GM12878 (cell line): Measurements from ENCODE around the gene LST1. TPM values are rescaled to one million over a fixed set of nuclear protein-coding genes. Genes with fewer than 3 reads are reported as not detected.

Source experiments
- ASH2L ChIP-seq: fragments of 300-600, 200-600 bp; sonication (generic); IDR thresholded peaks from 2 replicates; pipeline ENCODE4 v1.6.1; 2017; ENCODE audit warnings: low read depth, mild to moderate bottlenecking, borderline replicate concordance
- BRCA1 ChIP-seq: IDR thresholded peaks from 2 replicates; pipeline ENCODE4 v1.6.1; 2011; ENCODE audit warnings: low read depth, low read length, improper control_type of control experiment
- CREB1 ChIP-seq: IDR thresholded peaks from 2 replicates; pipeline ENCODE4 v1.6.1; 2012; ENCODE audit warnings: low read depth, mild to moderate bottlenecking, inconsistent platforms
- EED ChIP-seq: sonication (generic); IDR thresholded peaks from 2 replicates; pipeline ENCODE4 v1.6.1; 2016; ENCODE audit warnings: antibody characterized with exemption, low read depth
- ESRRA ChIP-seq: IDR thresholded peaks from 2 replicates; pipeline ENCODE4 v1.6.1; 2012; ENCODE audit warnings: mild to moderate bottlenecking, low read length, improper control_type of control experiment
- FOXK2 ChIP-seq: fragments of 450-650 bp; IDR thresholded peaks from 2 replicates; pipeline ENCODE4 v1.6.1; 2017; ENCODE audit warnings: mild to moderate bottlenecking, moderate library complexity
- HDAC6 ChIP-seq: fragments of 200-600 bp; sonication (generic); IDR thresholded peaks from one replicate; pipeline ENCODE4 v1.8.0; 2017; ENCODE audit warnings: antibody characterized with exemption; ENCODE audit not compliant: unreplicated experiment
- HDGF ChIP-seq: fragments of 450-650 bp; IDR thresholded peaks from 2 replicates; pipeline ENCODE4 v1.6.1; 2016; ENCODE audit warnings: antibody characterized with exemption
- IKZF2 ChIP-seq, 2 experiments: fragments of 450-650 bp; IDR thresholded peaks; 2 replicates each; pipeline ENCODE4 v1.6.1; 2017; ENCODE audit warnings: mild to moderate bottlenecking in 2 of 2, moderate library complexity in 2 of 2
- KLF5 ChIP-seq: fragments of 450-650 bp; IDR thresholded peaks from 2 replicates; pipeline ENCODE4 v1.6.1; 2014; ENCODE audit warnings: mild to moderate bottlenecking; ENCODE audit not compliant: partially characterized antibody
- MTA3 ChIP-seq: IDR thresholded peaks from 2 replicates; pipeline ENCODE4 v1.6.1; 2012; ENCODE audit warnings: low read length, inconsistent platforms, borderline replicate concordance
- NFXL1 ChIP-seq: fragments of 450-650 bp; IDR thresholded peaks from 2 replicates; pipeline ENCODE4 v1.6.1; 2017; ENCODE audit warnings: antibody characterized with exemption, mild to moderate bottlenecking, borderline replicate concordance
- NR2C2 ChIP-seq: IDR thresholded peaks from 2 replicates; pipeline ENCODE4 v1.6.1; 2011; ENCODE audit warnings: borderline replicate concordance, low read depth; ENCODE audit not compliant: control insufficient read depth, insufficient read length
- PML ChIP-seq: IDR thresholded peaks from 2 replicates; pipeline ENCODE4 v1.6.1; 2012; ENCODE audit warnings: low read length, inconsistent platforms
- TBL1XR1 ChIP-seq: IDR thresholded peaks from 2 replicates; pipeline ENCODE4 v1.6.1; 2012; ENCODE audit warnings: low read depth, low read length, improper control_type of control experiment
- ZNF274 ChIP-seq: IDR thresholded peaks from one replicate; pipeline ENCODE4 v1.8.0; 2011; ENCODE audit not compliant: insufficient read length, insufficient read depth
- polyA plus RNA-seq, 11 experiments: library from polyadenylated mRNA; depleted of rRNA in 4 of 11; unstranded in 6 of 11; stranded (reverse) in 5 of 11; fragments of >200 nt; fragmentation: Nextera tagmentation in 4 of 11; fragmentation: Illumina TruSeq in 1 of 11; extraction: Ambion mirVana in 4 of 11; extraction: Trizol in 1 of 11; gene quantifications; 1 replicate in 1 of 11; 2 replicates in 10 of 11; pipeline versions ENCODE4 v1.2.1 to v1.2.3, GENCODE V29; 2011 to 2016; ENCODE audit warnings: inconsistent platforms in 2 of 11, missing spikeins in 2 of 11, low read depth in 1 of 11
- total RNA-seq, 4 experiments: library from RNA; depleted of rRNA in 3 of 4; stranded (reverse); fragments of >200 nt in 3 of 4; fragmentation: Illumina TruSeq in 1 of 4; extraction: Trizol in 1 of 4; gene quantifications; 2 replicates each; pipeline versions ENCODE4 v1.2.1 to v1.2.3, GENCODE V29; 2013 to 2021
- TF ChIP-seq, protein P1 (sequence below): fragments of 450-650 bp; formaldehyde crosslinking; IDR thresholded peaks from 2 replicates; pipeline ENCODE4 v1.4.0; 2020; ENCODE audit warnings: mild to moderate bottlenecking, moderate library complexity
- TF ChIP-seq, protein P2 (sequence below): fragments of 450-650 bp; IDR thresholded peaks from 2 replicates; pipeline ENCODE4 v1.6.1; 2016; ENCODE audit warnings: mild to moderate bottlenecking, moderate library complexity, borderline replicate concordance
- TF ChIP-seq, protein P3 (sequence below): IDR thresholded peaks from 2 replicates; pipeline ENCODE4 v1.6.1; 2012; ENCODE audit warnings: low read depth, low read length, improper control_type of control experiment
- TF ChIP-seq, protein P4 (sequence below): fragments of 150-350 bp; IDR thresholded peaks from 2 replicates; pipeline ENCODE4 v1.6.1; 2014; ENCODE audit warnings: mild to moderate bottlenecking, low read depth, low read length
- TF ChIP-seq, protein P5 (sequence below): IDR thresholded peaks from 2 replicates; pipeline ENCODE4 v1.6.1; 2011; ENCODE audit warnings: low read depth, low read length, improper control_type of control experiment, borderline replicate concordance

The LST1 gene
- total and polyA plus RNA-seq, 10 of the 15 experiments (the other 5 are each of a cell fraction or from before 2014, with no cell fraction given), result 4.1 to 35.5 (median 16.4) TPM

- TF ChIP-seq HDAC6, result no peak
- no peak for TF ChIP-seq FOXK2
- no peak for TF ChIP-seq NR2C2
- TF ChIP-seq NFXL1, result no peak
- TF ChIP-seq CREB1, result no peak
- peak; percentile 97 for TF ChIP-seq IKZF2 (IDR thresholded peaks at IDR 0.05)
- no peak for TF ChIP-seq BRCA1
- peak; percentile 93; the same call in 1 of the 2 replicates for TF ChIP-seq HDGF
- TF ChIP-seq, protein P1, sequence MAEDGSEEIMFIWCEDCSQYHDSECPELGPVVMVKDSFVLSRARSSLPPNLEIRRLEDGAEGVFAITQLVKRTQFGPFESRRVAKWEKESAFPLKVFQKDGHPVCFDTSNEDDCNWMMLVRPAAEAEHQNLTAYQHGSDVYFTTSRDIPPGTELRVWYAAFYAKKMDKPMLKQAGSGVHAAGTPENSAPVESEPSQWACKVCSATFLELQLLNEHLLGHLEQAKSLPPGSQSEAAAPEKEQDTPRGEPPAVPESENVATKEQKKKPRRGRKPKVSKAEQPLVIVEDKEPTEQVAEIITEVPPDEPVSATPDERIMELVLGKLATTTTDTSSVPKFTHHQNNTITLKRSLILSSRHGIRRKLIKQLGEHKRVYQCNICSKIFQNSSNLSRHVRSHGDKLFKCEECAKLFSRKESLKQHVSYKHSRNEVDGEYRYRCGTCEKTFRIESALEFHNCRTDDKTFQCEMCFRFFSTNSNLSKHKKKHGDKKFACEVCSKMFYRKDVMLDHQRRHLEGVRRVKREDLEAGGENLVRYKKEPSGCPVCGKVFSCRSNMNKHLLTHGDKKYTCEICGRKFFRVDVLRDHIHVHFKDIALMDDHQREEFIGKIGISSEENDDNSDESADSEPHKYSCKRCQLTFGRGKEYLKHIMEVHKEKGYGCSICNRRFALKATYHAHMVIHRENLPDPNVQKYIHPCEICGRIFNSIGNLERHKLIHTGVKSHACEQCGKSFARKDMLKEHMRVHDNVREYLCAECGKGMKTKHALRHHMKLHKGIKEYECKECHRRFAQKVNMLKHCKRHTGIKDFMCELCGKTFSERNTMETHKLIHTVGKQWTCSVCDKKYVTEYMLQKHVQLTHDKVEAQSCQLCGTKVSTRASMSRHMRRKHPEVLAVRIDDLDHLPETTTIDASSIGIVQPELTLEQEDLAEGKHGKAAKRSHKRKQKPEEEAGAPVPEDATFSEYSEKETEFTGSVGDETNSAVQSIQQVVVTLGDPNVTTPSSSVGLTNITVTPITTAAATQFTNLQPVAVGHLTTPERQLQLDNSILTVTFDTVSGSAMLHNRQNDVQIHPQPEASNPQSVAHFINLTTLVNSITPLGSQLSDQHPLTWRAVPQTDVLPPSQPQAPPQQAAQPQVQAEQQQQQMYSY (CRISPR knock-in tag), result no peak
- peak; percentile 98 for TF ChIP-seq EED
- TF ChIP-seq, protein P2, sequence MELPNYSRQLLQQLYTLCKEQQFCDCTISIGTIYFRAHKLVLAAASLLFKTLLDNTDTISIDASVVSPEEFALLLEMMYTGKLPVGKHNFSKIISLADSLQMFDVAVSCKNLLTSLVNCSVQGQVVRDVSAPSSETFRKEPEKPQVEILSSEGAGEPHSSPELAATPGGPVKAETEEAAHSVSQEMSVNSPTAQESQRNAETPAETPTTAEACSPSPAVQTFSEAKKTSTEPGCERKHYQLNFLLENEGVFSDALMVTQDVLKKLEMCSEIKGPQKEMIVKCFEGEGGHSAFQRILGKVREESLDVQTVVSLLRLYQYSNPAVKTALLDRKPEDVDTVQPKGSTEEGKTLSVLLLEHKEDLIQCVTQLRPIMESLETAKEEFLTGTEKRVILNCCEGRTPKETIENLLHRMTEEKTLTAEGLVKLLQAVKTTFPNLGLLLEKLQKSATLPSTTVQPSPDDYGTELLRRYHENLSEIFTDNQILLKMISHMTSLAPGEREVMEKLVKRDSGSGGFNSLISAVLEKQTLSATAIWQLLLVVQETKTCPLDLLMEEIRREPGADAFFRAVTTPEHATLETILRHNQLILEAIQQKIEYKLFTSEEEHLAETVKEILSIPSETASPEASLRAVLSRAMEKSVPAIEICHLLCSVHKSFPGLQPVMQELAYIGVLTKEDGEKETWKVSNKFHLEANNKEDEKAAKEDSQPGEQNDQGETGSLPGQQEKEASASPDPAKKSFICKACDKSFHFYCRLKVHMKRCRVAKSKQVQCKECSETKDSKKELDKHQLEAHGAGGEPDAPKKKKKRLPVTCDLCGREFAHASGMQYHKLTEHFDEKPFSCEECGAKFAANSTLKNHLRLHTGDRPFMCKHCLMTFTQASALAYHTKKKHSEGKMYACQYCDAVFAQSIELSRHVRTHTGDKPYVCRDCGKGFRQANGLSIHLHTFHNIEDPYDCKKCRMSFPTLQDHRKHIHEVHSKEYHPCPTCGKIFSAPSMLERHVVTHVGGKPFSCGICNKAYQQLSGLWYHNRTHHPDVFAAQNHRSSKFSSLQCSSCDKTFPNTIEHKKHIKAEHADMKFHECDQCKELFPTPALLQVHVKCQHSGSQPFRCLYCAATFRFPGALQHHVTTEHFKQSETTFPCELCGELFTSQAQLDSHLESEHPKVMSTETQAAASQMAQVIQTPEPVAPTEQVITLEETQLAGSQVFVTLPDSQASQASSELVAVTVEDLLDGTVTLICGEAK, result no peak
- TF ChIP-seq KLF5, result no peak
- TF ChIP-seq TBL1XR1, result peak; percentile 86
- TF ChIP-seq ASH2L, result no peak
- no peak for TF ChIP-seq ESRRA
- TF ChIP-seq ZNF274, result no peak
- TF ChIP-seq, protein P3, sequence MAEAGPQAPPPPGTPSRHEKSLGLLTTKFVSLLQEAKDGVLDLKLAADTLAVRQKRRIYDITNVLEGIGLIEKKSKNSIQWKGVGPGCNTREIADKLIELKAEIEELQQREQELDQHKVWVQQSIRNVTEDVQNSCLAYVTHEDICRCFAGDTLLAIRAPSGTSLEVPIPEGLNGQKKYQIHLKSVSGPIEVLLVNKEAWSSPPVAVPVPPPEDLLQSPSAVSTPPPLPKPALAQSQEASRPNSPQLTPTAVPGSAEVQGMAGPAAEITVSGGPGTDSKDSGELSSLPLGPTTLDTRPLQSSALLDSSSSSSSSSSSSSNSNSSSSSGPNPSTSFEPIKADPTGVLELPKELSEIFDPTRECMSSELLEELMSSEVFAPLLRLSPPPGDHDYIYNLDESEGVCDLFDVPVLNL, result no peak
- no peak for TF ChIP-seq PML
- TF ChIP-seq, protein P4, sequence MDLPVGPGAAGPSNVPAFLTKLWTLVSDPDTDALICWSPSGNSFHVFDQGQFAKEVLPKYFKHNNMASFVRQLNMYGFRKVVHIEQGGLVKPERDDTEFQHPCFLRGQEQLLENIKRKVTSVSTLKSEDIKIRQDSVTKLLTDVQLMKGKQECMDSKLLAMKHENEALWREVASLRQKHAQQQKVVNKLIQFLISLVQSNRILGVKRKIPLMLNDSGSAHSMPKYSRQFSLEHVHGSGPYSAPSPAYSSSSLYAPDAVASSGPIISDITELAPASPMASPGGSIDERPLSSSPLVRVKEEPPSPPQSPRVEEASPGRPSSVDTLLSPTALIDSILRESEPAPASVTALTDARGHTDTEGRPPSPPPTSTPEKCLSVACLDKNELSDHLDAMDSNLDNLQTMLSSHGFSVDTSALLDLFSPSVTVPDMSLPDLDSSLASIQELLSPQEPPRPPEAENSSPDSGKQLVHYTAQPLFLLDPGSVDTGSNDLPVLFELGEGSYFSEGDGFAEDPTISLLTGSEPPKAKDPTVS, result no peak
- TF ChIP-seq, protein P5, sequence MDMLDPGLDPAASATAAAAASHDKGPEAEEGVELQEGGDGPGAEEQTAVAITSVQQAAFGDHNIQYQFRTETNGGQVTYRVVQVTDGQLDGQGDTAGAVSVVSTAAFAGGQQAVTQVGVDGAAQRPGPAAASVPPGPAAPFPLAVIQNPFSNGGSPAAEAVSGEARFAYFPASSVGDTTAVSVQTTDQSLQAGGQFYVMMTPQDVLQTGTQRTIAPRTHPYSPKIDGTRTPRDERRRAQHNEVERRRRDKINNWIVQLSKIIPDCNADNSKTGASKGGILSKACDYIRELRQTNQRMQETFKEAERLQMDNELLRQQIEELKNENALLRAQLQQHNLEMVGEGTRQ, result peak; percentile 61; the same call in 1 of the 2 replicates
- TF ChIP-seq MTA3, result no peak
These were observed 17.5 kb upstream of the LST1 start (continued) for GRCh38 chr6:31568537-31568961.
